ENCODE measurements around the gene GDF9. TPM values are rescaled to one million over a fixed set of nuclear protein-coding genes. Genes with fewer than 3 reads are reported as not detected.

The GDF9 gene
- total RNA-seq, 1 experiment from 2014 or later, result 1.4 TPM

GRCh38 chr5:132836852-132837251 is 29.4 kb downstream of the GDF9 start:
- TF ChIP-seq CTCF (conservative IDR thresholded peaks at IDR 0.05), result no peak
- TF ChIP-seq EZH2 (IDR thresholded peaks at IDR 0.05; ENCODE audit: low read depth), result no peak
- no peak overlapping the region for H2AFZ ChIP-seq
- no peaks in the 10 kb centered on the region for H4K20me1 ChIP-seq (ENCODE audit: insufficient read depth)
- no peaks in the 10 kb centered on the region for H3K27me3 ChIP-seq (ENCODE audit: insufficient read depth, low read depth)
- H3K79me2 ChIP-seq (ENCODE audit: low read depth), result no peaks in the 10 kb centered on the region
- no peak for DNase-seq
- H3K4me3 ChIP-seq, result no peak overlapping the region
- ChIA-PET POLR2A (ENCODE audit: unreplicated experiment) (interaction anchor here (0.6 kb wide), 1 partner anchor 341 kb away, joined by 5 read pairs; no protein-coding TSS in a partner anchor), CTCF (no interaction called here)
- intact Hi-C loops (cut with micrococcal nuclease; ENCODE audit: unreplicated experiment), result no loop called here
- H3K36me3 ChIP-seq (ENCODE audit: low read depth), result no peaks in the 10 kb centered on the region
- H3K27ac ChIP-seq, result peak overlapping the region; percentile 90
- H3K9me2 ChIP-seq (ENCODE audit: insufficient read depth), result no peaks in the 10 kb centered on the region
- H3K4me1 ChIP-seq (replicated peaks; ENCODE audit: insufficient read depth), result peaks cover 59% of the 10 kb centered on the region
- H3K4me2 ChIP-seq, result peak overlapping the region; percentile 54; the same call in 1 of the 2 replicates
- H3K9me3 ChIP-seq (ENCODE audit: insufficient read depth, low read depth), result no peaks in the 10 kb centered on the region
- no TSS peak for BruUV-seq (replicated peaks)
- peaks cover 53% of the 10 kb centered on the region for H3F3A ChIP-seq (ENCODE audit: insufficient read depth, low read depth)

- intact Hi-C loops (cut with micrococcal nuclease; ENCODE audit: unreplicated experiment), result no loop called here
- no peak overlapping the region for H2AFZ ChIP-seq
- peaks cover 25% of the 10 kb centered on the region for H3F3A ChIP-seq (ENCODE audit: insufficient read depth, low read depth)
- H3K36me3 ChIP-seq (ENCODE audit: low read depth), result no peaks in the 10 kb centered on the region
- no peak for DNase-seq
- H3K27ac ChIP-seq, result no peak overlapping the region
- H3K4me2 ChIP-seq, result no peak overlapping the region
- peaks cover 41% of the 10 kb centered on the region for H3K4me1 ChIP-seq (replicated peaks; ENCODE audit: insufficient read depth)
- TF ChIP-seq CTCF (conservative IDR thresholded peaks at IDR 0.05) (no peak), EZH2 (IDR thresholded peaks at IDR 0.05; ENCODE audit: low read depth) (no peak)
- no peaks in the 10 kb centered on the region for H3K9me2 ChIP-seq (ENCODE audit: insufficient read depth)
- ChIA-PET CTCF (no interaction called here), POLR2A (ENCODE audit: unreplicated experiment) (no interaction called here)
- no TSS peak for BruUV-seq (replicated peaks)
- peaks cover 7% of the 10 kb centered on the region; the same call in 1 of the 2 replicates for H3K79me2 ChIP-seq (ENCODE audit: low read depth)
- no peaks in the 10 kb centered on the region for H3K9me3 ChIP-seq (ENCODE audit: insufficient read depth, low read depth)
- no peaks in the 10 kb centered on the region; the same call in 1 of the 2 replicates for H4K20me1 ChIP-seq (ENCODE audit: insufficient read depth)
- no peak overlapping the region for H3K4me3 ChIP-seq
- H3K27me3 ChIP-seq (ENCODE audit: insufficient read depth, low read depth), result no peaks in the 10 kb centered on the region
Measured at GRCh38 chr5:132834057-132834456, 32.2 kb downstream of the GDF9 start.

DNA sequence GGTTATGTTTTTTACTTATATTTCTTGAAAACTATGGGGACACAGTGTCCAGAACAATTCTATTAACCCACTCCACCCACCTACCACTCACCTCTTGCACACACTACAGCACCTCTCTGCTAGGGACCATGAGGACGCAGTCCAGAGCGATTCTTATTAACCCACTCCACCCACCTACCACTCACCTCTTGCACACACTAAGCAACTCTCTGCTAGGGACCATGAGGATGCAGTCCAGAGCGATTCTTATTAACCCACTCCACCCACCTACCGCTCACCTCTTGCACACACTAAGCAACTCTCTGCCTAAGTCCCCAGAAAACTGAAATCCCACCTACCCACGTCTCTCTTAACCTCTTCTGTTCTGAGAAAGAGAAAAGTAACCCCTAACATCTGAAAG is 33.7 kb downstream of the GDF9 start:
- H3K79me2 ChIP-seq (ENCODE audit: low read depth), result peaks cover 17% of the 10 kb centered on the region
- DNase-seq, result no peak
- intact Hi-C loops (cut with micrococcal nuclease; ENCODE audit: unreplicated experiment), result no loop called here
- H3K9me3 ChIP-seq (ENCODE audit: insufficient read depth, low read depth), result no peaks in the 10 kb centered on the region
- no peak overlapping the region for H3K4me3 ChIP-seq
- POLR2A ChIA-PET (ENCODE audit: unreplicated experiment), result interaction anchor here (0.7 kb wide), 1 partner anchor 31 kb away, joined by 15 read pairs; no protein-coding TSS in a partner anchor
- no peaks in the 10 kb centered on the region for H3K27me3 ChIP-seq (ENCODE audit: insufficient read depth, low read depth)
- no peak for TF ChIP-seq CTCF (conservative IDR thresholded peaks at IDR 0.05)
- H2AFZ ChIP-seq, result no peak overlapping the region
- no peaks in the 10 kb centered on the region for H3K36me3 ChIP-seq (ENCODE audit: low read depth)
- H3K4me1 ChIP-seq (replicated peaks; ENCODE audit: insufficient read depth), result peaks cover 30% of the 10 kb centered on the region
- CTCF ChIA-PET, result interaction anchor here (0.7 kb wide), 1 partner anchor 373 kb away, joined by 3 read pairs; no protein-coding TSS in a partner anchor
- no peaks in the 10 kb centered on the region for H3K9me2 ChIP-seq (ENCODE audit: insufficient read depth)
- BruUV-seq (replicated peaks), result no TSS peak
- H3F3A ChIP-seq (ENCODE audit: insufficient read depth, low read depth), result peaks cover 11% of the 10 kb centered on the region
- H4K20me1 ChIP-seq (ENCODE audit: insufficient read depth), result no peaks in the 10 kb centered on the region; the same call in 1 of the 2 replicates
- H3K27ac ChIP-seq, result no peak overlapping the region
- H3K4me2 ChIP-seq, result no peak overlapping the region

All from PC-9 (cell line).